ENCODE data around the gene NFIL3. TPM values are rescaled to one million over a fixed set of nuclear protein-coding genes. Genes with fewer than 3 reads are reported as not detected.
"Not testable (repeated sequence)": the region's sequence is repeated elsewhere in the genome, so short reads cannot be mapped to it uniquely, and the experiment has no call there.

NFIL3 gene
- polyA plus RNA-seq, 1 of the 3 experiments (the other 2 are of a cell fraction) = 9.3 TPM

- peaks cover 7% of the 10 kb centered on the region for H3F3A ChIP-seq (replicated peaks; ENCODE audit: insufficient read depth)
- ChIA-PET POLR2A (no interaction called here), CTCF (no interaction called here)
- H3K27me3 ChIP-seq (ENCODE audit: insufficient read depth) = no peaks in the 10 kb centered on the region
- H3K27ac ChIP-seq (ENCODE audit: low read depth in 2 of 2, low read length in 1 of 2) = no peak overlapping the region
- no peaks in the 10 kb centered on the region for H3K9me2 ChIP-seq
- DNase-seq = no peak
- H3K9ac ChIP-seq = no peak overlapping the region
- H3K4me3 ChIP-seq (ENCODE audit: low read depth in 2 of 2, low read length in 1 of 2) = no peak overlapping the region
- H3K4me2 ChIP-seq = no peak overlapping the region
- H3K79me2 ChIP-seq (ENCODE audit: insufficient read depth) = no peaks in the 10 kb centered on the region
- H2AFZ ChIP-seq (ENCODE audit: low read depth) = no peak overlapping the region
- no peaks in the 10 kb centered on the region for H3K36me3 ChIP-seq (replicated peaks in 1 of 2; ENCODE audit: control insufficient read depth in 1 of 2, insufficient read depth in 2 of 2, low read length in 1 of 2)
- no peaks in the 10 kb centered on the region for H4K20me1 ChIP-seq (ENCODE audit: insufficient read depth)
- no peak for TF ChIP-seq GATA2 (CRISPR knock-in tag; IDR thresholded peaks at IDR 0.05)
- TF ChIP-seq FOXJ3 (CRISPR knock-in tag; IDR thresholded peaks at IDR 0.05) = no peak
- TF ChIP-seq ELF1 (IDR thresholded peaks at IDR 0.05) = no peak
- no peak for TF ChIP-seq TAF1 (IDR thresholded peaks at IDR 0.05; ENCODE audit: borderline replicate concordance, low read depth, low read length)
- no peak for TF ChIP-seq RXRA (IDR thresholded peaks at IDR 0.05; ENCODE audit: borderline replicate concordance, low read depth)
- TF ChIP-seq POLR2AphosphoS5 (IDR thresholded peaks at IDR 0.05; ENCODE audit: low read depth, low read length) = no peak
- no peak for TF ChIP-seq RAD21 (IDR thresholded peaks at IDR 0.05; ENCODE audit: low read length)
- TF ChIP-seq MXI1 (IDR thresholded peaks at IDR 0.05; ENCODE audit: low read depth, low read length) = no peak
- TF ChIP-seq CHD2 (IDR thresholded peaks at IDR 0.05; ENCODE audit: low read length, partially characterized antibody) = no peak
- no peak for TF ChIP-seq MEF2A (IDR thresholded peaks at IDR 0.05; ENCODE audit: borderline replicate concordance, low read depth)
- TF ChIP-seq USF1 (IDR thresholded peaks at IDR 0.05; ENCODE audit: borderline replicate concordance, low read depth) = no peak
- 54% methylated on average over 5 of the region's 5 CpGs for WGBS (ENCODE audit: low lambda C conversion rate)
- H3K4me1 ChIP-seq (ENCODE audit: control insufficient read depth in 1 of 2, insufficient read depth in 2 of 2, low read depth in 1 of 2, low read length in 1 of 2) = peaks cover 0 to 9% of the 10 kb centered on the region in 2 experiments; a peak in 2 of 4 replicates
- no peaks in the 10 kb centered on the region for H3K9me3 ChIP-seq
Measured at GRCh38 chr9:91391412-91391811, 32.2 kb downstream of the NFIL3 start.

GRCh38 chr9:91389686-91390085 is 33.9 kb downstream of the NFIL3 start:
- CTCF ChIA-PET, H3K9me3 ChIP-seq: not testable (repeated sequence)
- WGBS (ENCODE audit: low lambda C conversion rate) = 80% methylated on average over 4 of the region's 4 CpGs

GRCh38 chr9:91386765-91387164 is 36.9 kb downstream of the NFIL3 start:
- no peak for DNase-seq
- Histone ChIP-seq H3K27ac (ENCODE audit: low read depth in 2 of 2, low read length in 1 of 2) (no peak overlapping the region), H3F3A (replicated peaks; ENCODE audit: insufficient read depth) (no peaks in the 10 kb centered on the region), H3K4me3 (ENCODE audit: low read depth in 2 of 2, low read length in 1 of 2) (no peak overlapping the region), H4K20me1 (ENCODE audit: insufficient read depth) (no peaks in the 10 kb centered on the region), H3K79me2 (ENCODE audit: insufficient read depth) (no peaks in the 10 kb centered on the region), H3K9ac (no peak overlapping the region), H3K4me2 (no peak overlapping the region), H3K4me1 (ENCODE audit: control insufficient read depth in 1 of 2, insufficient read depth in 2 of 2, low read depth in 1 of 2, low read length in 1 of 2) (no peaks in the 10 kb centered on the region), H3K27me3 (ENCODE audit: insufficient read depth) (no peaks in the 10 kb centered on the region), H2AFZ (ENCODE audit: low read depth) (no peak overlapping the region), H3K36me3 (replicated peaks in 1 of 2; ENCODE audit: control insufficient read depth in 1 of 2, insufficient read depth in 2 of 2, low read length in 1 of 2) (no peaks in the 10 kb centered on the region), H3K9me2 (no peaks in the 10 kb centered on the region; the same call in 1 of the 2 replicates), H3K9me3 (no peaks in the 10 kb centered on the region)
- CTCF ChIA-PET = no interaction called here
- POLR2A ChIA-PET = interaction anchor here (0.6 kb wide), 1 partner anchor 407 kb away, joined by 3 read pairs; no protein-coding TSS in a partner anchor
- TF ChIP-seq SMC3 (IDR thresholded peaks at IDR 0.05; ENCODE audit: low read depth, low read length) (no peak), FOXM1 (IDR thresholded peaks at IDR 0.05; ENCODE audit: low read depth) (no peak), MAX (IDR thresholded peaks at IDR 0.05; ENCODE audit: low read depth) (no peak), REST (IDR thresholded peaks at IDR 0.05; ENCODE audit: low read depth, low read length) (no peak), MEF2A (IDR thresholded peaks at IDR 0.05; ENCODE audit: borderline replicate concordance, low read depth) (no peak), SIN3A (IDR thresholded peaks at IDR 0.05; ENCODE audit: borderline replicate concordance, low read depth, low read length) (no peak), MXI1 (IDR thresholded peaks at IDR 0.05; ENCODE audit: low read depth, low read length) (no peak), IRF3 (IDR thresholded peaks at IDR 0.05; ENCODE audit: low read depth, low read length) (no peak), RAD21 (IDR thresholded peaks at IDR 0.05; ENCODE audit: low read length) (no peak)

More at GRCh38 chr9:91389686-91390085, 33.9 kb downstream of the NFIL3 start:
- H3K4me3 ChIP-seq (ENCODE audit: low read depth in 2 of 2, low read length in 1 of 2); H3K4me2 ChIP-seq; H3K27ac ChIP-seq (ENCODE audit: low read depth in 2 of 2, low read length in 1 of 2); H3K36me3 ChIP-seq (replicated peaks in 1 of 2; ENCODE audit: control insufficient read depth in 1 of 2, insufficient read depth in 2 of 2, low read length in 1 of 2); H3K27me3 ChIP-seq (ENCODE audit: insufficient read depth); DNase-seq; H3K9ac ChIP-seq; H3K4me1 ChIP-seq (ENCODE audit: control insufficient read depth in 1 of 2, insufficient read depth in 2 of 2, low read depth in 1 of 2, low read length in 1 of 2); POLR2A ChIA-PET; H3K79me2 ChIP-seq (ENCODE audit: insufficient read depth); H3K9me2 ChIP-seq; H4K20me1 ChIP-seq (ENCODE audit: insufficient read depth); H2AFZ ChIP-seq (ENCODE audit: low read depth); H3F3A ChIP-seq (replicated peaks; ENCODE audit: insufficient read depth): not testable (repeated sequence)

All from SK-N-SH (cell line).